ENCODE results near the gene PCYT2. TPM values are rescaled to one million over a fixed set of nuclear protein-coding genes. Genes with fewer than 3 reads are reported as not detected.

PCYT2 gene
- total and polyA plus RNA-seq, 9 of the 15 experiments (the other 6 are each of a cell fraction or from before 2014, with no cell fraction given) = 0.92 to 134 (median 82.5) TPM

- TF ChIP-seq RB1 (IDR thresholded peaks at IDR 0.05; ENCODE audit: low read depth) = 0 out of 2 replicates have a peak, but pooled peaks have one; percentile 10
- TF ChIP-seq, protein P1, sequence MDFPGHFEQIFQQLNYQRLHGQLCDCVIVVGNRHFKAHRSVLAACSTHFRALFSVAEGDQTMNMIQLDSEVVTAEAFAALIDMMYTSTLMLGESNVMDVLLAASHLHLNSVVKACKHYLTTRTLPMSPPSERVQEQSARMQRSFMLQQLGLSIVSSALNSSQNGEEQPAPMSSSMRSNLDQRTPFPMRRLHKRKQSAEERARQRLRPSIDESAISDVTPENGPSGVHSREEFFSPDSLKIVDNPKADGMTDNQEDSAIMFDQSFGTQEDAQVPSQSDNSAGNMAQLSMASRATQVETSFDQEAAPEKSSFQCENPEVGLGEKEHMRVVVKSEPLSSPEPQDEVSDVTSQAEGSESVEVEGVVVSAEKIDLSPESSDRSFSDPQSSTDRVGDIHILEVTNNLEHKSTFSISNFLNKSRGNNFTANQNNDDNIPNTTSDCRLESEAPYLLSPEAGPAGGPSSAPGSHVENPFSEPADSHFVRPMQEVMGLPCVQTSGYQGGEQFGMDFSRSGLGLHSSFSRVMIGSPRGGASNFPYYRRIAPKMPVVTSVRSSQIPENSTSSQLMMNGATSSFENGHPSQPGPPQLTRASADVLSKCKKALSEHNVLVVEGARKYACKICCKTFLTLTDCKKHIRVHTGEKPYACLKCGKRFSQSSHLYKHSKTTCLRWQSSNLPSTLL (IDR thresholded peaks at IDR 0.05) = no peak
- TF ChIP-seq, protein P2, sequence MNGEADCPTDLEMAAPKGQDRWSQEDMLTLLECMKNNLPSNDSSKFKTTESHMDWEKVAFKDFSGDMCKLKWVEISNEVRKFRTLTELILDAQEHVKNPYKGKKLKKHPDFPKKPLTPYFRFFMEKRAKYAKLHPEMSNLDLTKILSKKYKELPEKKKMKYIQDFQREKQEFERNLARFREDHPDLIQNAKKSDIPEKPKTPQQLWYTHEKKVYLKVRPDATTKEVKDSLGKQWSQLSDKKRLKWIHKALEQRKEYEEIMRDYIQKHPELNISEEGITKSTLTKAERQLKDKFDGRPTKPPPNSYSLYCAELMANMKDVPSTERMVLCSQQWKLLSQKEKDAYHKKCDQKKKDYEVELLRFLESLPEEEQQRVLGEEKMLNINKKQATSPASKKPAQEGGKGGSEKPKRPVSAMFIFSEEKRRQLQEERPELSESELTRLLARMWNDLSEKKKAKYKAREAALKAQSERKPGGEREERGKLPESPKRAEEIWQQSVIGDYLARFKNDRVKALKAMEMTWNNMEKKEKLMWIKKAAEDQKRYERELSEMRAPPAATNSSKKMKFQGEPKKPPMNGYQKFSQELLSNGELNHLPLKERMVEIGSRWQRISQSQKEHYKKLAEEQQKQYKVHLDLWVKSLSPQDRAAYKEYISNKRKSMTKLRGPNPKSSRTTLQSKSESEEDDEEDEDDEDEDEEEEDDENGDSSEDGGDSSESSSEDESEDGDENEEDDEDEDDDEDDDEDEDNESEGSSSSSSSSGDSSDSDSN (IDR thresholded peaks at IDR 0.05; ENCODE audit: borderline replicate concordance in 1 of 2, low read depth in 2 of 2, low read length in 2 of 2) = 0 out of 4 replicates have a peak, but pooled peaks of 1 of the 2 experiments have one; percentile 39
- TF ChIP-seq ZBTB33 (CRISPR knock-in tag; IDR thresholded peaks at IDR 0.05) = peak; percentile 13; the same call in 1 of the 2 replicates
- TF ChIP-seq SMARCE1 (IDR thresholded peaks at IDR 0.05) = no peak
- 0 out of 2 replicates have a peak, but pooled peaks have one; percentile 5 for TF ChIP-seq ZNF780A (CRISPR knock-in tag; IDR thresholded peaks at IDR 0.05)
- TF ChIP-seq POLR2A (conservative IDR thresholded peaks at IDR 0.05) = peak; percentile 52
- 0 out of 2 replicates have a peak, but pooled peaks have one; percentile 6 for TF ChIP-seq HNRNPL (IDR thresholded peaks at IDR 0.05; ENCODE audit: low read depth, low read length)
- TF ChIP-seq GABPB1 (CRISPR knock-in tag; IDR thresholded peaks at IDR 0.05) = peak; percentile 43; the same call in 1 of the 2 replicates
- TF ChIP-seq SUPT5H (IDR thresholded peaks at IDR 0.05) = peak; percentile 36; the same call in 1 of the 2 replicates
- 0 out of 4 replicates have a peak, but pooled peaks of 1 of the 2 experiments have one; percentile 19 for TF ChIP-seq NRF1 (conservative IDR thresholded peaks at IDR 0.05 in 1 of 2, IDR thresholded peaks at IDR 0.05 in 1 of 2)
- TF ChIP-seq POLR2AphosphoS2 (IDR thresholded peaks at IDR 0.05; ENCODE audit: low read length) = peak; percentile 29; the same call in 1 of the 2 replicates
- TF ChIP-seq TEAD2 (tag; IDR thresholded peaks at IDR 0.05) = no peak
- TF ChIP-seq POLR2B (IDR thresholded peaks at IDR 0.05; ENCODE audit: low read depth, partially characterized antibody) = peak; percentile 40
- peak; percentile 65 for TF ChIP-seq RBFOX2 (IDR thresholded peaks at IDR 0.05; ENCODE audit: low read depth, low read length)
- TF ChIP-seq POLR3G (IDR thresholded peaks at IDR 0.05; ENCODE audit: extremely low read depth, insufficient read length, insufficient replicate concordance) = no peak
- TF ChIP-seq MYNN (IDR thresholded peaks at IDR 0.05) = peak; percentile 47
- no peak for TF ChIP-seq MYNN (CRISPR knock-in tag; IDR thresholded peaks at IDR 0.05)
- TF ChIP-seq MAZ (CRISPR knock-in tag; conservative IDR thresholded peaks at IDR 0.05 in 1 of 2, IDR thresholded peaks at IDR 0.05 in 1 of 2) = peak; percentile 0 to 6; a peak in 1 of 4 replicates
- peak; percentile 74 for TF ChIP-seq POLR2G (IDR thresholded peaks at IDR 0.05; ENCODE audit: low read depth, low read length)
- TF ChIP-seq RBM22 (IDR thresholded peaks at IDR 0.05; ENCODE audit: low read depth, low read length, poor library complexity, severe bottlenecking) = peak; percentile 77
These were observed 8.4 kb downstream of the PCYT2 start (continued) for GRCh38 chr17:81902653-81903414.
